ENCODE data around the gene MXRA8.

The MXRA8 gene

DNA sequence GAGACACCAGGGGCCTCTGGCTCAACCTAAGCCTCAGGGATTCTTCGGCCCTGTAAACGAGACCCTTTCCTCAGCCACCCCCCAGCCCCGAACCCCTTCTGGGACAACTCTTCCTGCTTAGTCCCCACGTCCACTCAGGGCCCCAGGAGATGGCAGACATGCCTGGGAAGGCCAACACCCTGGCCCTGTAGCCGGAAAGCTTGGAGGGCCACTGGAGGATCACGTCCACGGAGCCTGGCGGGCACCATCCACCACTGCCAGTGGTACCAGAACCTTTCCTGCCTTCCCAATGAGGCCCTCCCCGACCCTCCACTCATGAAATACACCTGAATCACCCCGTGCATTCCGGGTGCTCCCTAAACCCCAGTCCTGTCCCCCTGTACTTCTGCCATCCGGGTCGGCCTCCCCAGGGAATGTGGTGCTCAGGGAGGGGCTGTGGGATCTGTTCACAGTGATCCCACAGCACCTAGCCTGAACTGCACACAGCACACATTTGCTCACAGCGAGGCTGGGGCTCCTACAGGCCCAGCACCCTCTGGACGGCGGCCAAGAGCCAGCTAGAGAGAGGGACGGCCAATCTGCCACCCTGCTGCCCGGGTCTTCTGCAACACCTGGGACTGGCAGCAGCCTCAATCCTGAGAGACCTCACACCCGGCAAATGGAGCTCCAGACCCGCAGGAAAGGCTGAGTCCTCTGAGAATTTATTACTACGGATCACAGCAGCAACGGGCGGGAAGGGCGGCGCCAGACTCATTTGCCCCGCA, 14.9 kb upstream of the MXRA8 start:
- Histone ChIP-seq H3K79me2 (ENCODE audit: insufficient read depth, low read length) (peaks cover 30% of the 10 kb centered on the region), H2AFZ (ENCODE audit: low read depth, low read length) (no peak overlapping the region), H3K9ac (ENCODE audit: low read depth, low read length) (peak overlapping the region; percentile 100), H3K4me1 (ENCODE audit: insufficient read depth, low read length) (peaks cover 44% of the 10 kb centered on the region), H3K4me3 (ENCODE audit: low read depth in 1 of 2, low read length in 2 of 2) (peak overlapping the region in 1 of 2 experiments; percentile 94; a peak in 3 of 4 replicates), H3K4me2 (ENCODE audit: insufficient read depth, low read length) (peak overlapping the region; percentile 97), H3K27ac (ENCODE audit: low read length) (no peak overlapping the region), H3K9me3 (ENCODE audit: insufficient read depth, low read length, severe bottlenecking) (no peaks in the 10 kb centered on the region), H4K20me1 (ENCODE audit: insufficient read depth, low read length) (peaks cover 29% of the 10 kb centered on the region), H3K36me3 (ENCODE audit: insufficient read depth, low read length) (peaks cover 28% of the 10 kb centered on the region), H3K27me3 (ENCODE audit: insufficient read depth, low read length, poor library complexity) (no peaks in the 10 kb centered on the region)
- TF ChIP-seq EZH2 (IDR thresholded peaks at IDR 0.05; ENCODE audit: borderline replicate concordance, low read depth, low read length, severe bottlenecking) = no peak
- TF ChIP-seq, protein P1, sequence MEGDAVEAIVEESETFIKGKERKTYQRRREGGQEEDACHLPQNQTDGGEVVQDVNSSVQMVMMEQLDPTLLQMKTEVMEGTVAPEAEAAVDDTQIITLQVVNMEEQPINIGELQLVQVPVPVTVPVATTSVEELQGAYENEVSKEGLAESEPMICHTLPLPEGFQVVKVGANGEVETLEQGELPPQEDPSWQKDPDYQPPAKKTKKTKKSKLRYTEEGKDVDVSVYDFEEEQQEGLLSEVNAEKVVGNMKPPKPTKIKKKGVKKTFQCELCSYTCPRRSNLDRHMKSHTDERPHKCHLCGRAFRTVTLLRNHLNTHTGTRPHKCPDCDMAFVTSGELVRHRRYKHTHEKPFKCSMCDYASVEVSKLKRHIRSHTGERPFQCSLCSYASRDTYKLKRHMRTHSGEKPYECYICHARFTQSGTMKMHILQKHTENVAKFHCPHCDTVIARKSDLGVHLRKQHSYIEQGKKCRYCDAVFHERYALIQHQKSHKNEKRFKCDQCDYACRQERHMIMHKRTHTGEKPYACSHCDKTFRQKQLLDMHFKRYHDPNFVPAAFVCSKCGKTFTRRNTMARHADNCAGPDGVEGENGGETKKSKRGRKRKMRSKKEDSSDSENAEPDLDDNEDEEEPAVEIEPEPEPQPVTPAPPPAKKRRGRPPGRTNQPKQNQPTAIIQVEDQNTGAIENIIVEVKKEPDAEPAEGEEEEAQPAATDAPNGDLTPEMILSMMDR (IDR thresholded peaks at IDR 0.05; ENCODE audit: borderline replicate concordance, extremely low read depth, low read length, poor library complexity, severe bottlenecking) = no peak
- no peak for DNase-seq
- no peak for ATAC-seq (ENCODE audit: insufficient read depth, low read depth)

DNA sequence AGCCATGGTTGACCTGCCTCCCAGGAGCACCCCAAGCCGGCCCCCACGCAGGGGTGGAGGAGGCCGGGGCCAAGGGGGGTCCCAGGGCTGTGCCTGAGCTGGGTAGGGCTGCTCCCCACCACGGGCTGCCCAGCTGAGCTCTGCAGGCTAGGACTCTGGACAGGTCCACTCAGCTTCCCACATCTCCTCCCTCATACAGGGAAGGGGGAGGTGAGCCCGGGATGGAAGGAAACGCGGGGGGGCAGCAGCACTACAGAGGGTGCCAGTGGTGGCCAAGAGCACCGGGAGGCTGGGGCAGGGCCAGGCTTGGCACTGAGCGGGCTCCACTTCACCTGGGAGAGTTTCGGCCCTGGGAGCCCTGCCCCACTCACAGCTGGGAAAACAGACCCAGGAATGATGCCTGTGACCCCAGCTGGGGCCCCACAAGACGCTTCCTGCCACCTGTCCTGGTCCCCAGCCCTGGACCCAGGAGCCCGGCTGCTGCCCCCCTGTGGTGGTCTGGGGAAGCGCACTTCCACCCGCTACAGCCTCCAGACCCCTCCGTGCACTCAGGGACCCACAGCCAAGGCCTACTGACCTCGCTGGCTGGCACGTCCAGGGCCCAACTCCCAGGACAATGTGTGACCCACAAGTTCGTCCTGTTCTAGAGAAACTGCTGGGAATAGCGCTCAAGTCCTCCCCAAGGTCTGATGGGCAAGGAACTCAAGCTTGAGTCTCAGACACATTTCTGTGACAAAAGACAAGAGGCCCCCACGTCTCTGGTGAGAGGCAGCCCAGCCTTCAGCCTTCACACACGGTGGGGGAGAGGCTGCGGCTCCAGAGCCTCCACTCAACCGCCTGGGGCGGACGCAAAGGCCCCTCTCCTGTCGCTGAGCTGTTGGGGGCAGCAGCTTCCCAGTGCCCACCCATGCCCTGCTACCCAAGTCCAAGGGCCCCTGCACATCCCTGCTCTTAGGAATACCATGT, 13.7 kb upstream of the MXRA8 start:
- no peak for TF ChIP-seq EZH2 (IDR thresholded peaks at IDR 0.05; ENCODE audit: borderline replicate concordance, low read depth, low read length, severe bottlenecking)
- TF ChIP-seq, protein P1 (IDR thresholded peaks at IDR 0.05; ENCODE audit: borderline replicate concordance, extremely low read depth, low read length, poor library complexity, severe bottlenecking) = peak; percentile 94
- H2AFZ ChIP-seq (ENCODE audit: low read depth, low read length) = no peak overlapping the region
- peaks cover 28% of the 10 kb centered on the region for H3K36me3 ChIP-seq (ENCODE audit: insufficient read depth, low read length)
- DNase-seq (peak; percentile 77), ATAC-seq (ENCODE audit: insufficient read depth, low read depth) (peak; percentile 36)
- H3K27me3 ChIP-seq (ENCODE audit: insufficient read depth, low read length, poor library complexity) = no peaks in the 10 kb centered on the region
- peaks cover 29% of the 10 kb centered on the region for H4K20me1 ChIP-seq (ENCODE audit: insufficient read depth, low read length)
- H3K4me1 ChIP-seq (ENCODE audit: insufficient read depth, low read length) = peaks cover 44% of the 10 kb centered on the region
- H3K4me2 ChIP-seq (ENCODE audit: insufficient read depth, low read length) = peak overlapping the region; percentile 50
- peak overlapping the region; percentile 56 for H3K27ac ChIP-seq (ENCODE audit: low read length)
- H3K79me2 ChIP-seq (ENCODE audit: insufficient read depth, low read length) = peaks cover 30% of the 10 kb centered on the region
- H3K9me3 ChIP-seq (ENCODE audit: insufficient read depth, low read length, severe bottlenecking) = peaks cover 3% of the 10 kb centered on the region
- H3K9ac ChIP-seq (ENCODE audit: low read depth, low read length) = no peak overlapping the region
- H3K4me3 ChIP-seq (ENCODE audit: low read depth in 1 of 2, low read length in 2 of 2) = no peak overlapping the region

DNA sequence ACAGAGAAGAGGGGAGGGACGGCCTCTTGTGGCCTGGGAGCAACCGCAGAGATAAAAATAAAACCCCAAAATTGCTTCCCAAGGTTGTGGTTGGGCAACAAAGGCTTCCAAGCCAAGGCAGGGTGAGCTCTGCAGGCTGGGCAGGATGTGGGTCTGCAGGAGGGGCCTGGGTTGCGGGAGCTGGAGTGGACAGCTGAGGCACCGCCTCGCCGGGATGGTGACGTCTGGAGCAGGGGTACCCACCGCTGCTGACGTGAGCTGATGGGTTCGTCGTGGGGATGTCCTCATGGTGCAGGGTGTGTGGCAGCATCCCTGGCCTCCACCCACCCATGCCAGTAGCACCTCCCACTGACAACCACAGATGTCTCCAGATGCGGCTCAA, 13.0 kb upstream of the MXRA8 start:
- peak; percentile 15 for ATAC-seq (ENCODE audit: insufficient read depth, low read depth)
- no peak for TF ChIP-seq EZH2 (IDR thresholded peaks at IDR 0.05; ENCODE audit: borderline replicate concordance, low read depth, low read length, severe bottlenecking)
- TF ChIP-seq, protein P1 (IDR thresholded peaks at IDR 0.05; ENCODE audit: borderline replicate concordance, extremely low read depth, low read length, poor library complexity, severe bottlenecking) = no peak
- H3K27ac ChIP-seq (ENCODE audit: low read length) = no peak overlapping the region
- H3K9me3 ChIP-seq (ENCODE audit: insufficient read depth, low read length, severe bottlenecking) = peaks cover 10% of the 10 kb centered on the region
- H3K36me3 ChIP-seq (ENCODE audit: insufficient read depth, low read length) = peaks cover 28% of the 10 kb centered on the region
- no peak overlapping the region for H3K9ac ChIP-seq (ENCODE audit: low read depth, low read length)
- peaks cover 29% of the 10 kb centered on the region for H4K20me1 ChIP-seq (ENCODE audit: insufficient read depth, low read length)
- DNase-seq = peak; percentile 76
- no peak overlapping the region for H2AFZ ChIP-seq (ENCODE audit: low read depth, low read length)
- H3K4me3 ChIP-seq (ENCODE audit: low read depth in 1 of 2, low read length in 2 of 2) = no peak overlapping the region
- H3K4me1 ChIP-seq (ENCODE audit: insufficient read depth, low read length) = peaks cover 39% of the 10 kb centered on the region
- H3K27me3 ChIP-seq (ENCODE audit: insufficient read depth, low read length, poor library complexity) = no peaks in the 10 kb centered on the region
- H3K79me2 ChIP-seq (ENCODE audit: insufficient read depth, low read length) = peaks cover 29% of the 10 kb centered on the region
- peak overlapping the region; percentile 50; the same call in 1 of the 2 replicates for H3K4me2 ChIP-seq (ENCODE audit: insufficient read depth, low read length)

Measured in DND-41 (cell line).